Superior temporal gyrus (tissue), 1 donor: ENCODE results near the gene FAH.
"Not testable (repeated sequence)": the region's sequence is repeated elsewhere in the genome, so short reads cannot be mapped to it uniquely, and the experiment has no call there.

ENCODE experiments used
- DNase-seq: peaks from one replicate; pipeline ENCODE4 v3.0.0-alpha.2; 2016; ENCODE audit errors: extremely low spot score

FAH gene

GRCh38 chr15:80151576-80151975 lies 1.2 kb upstream of the FAH start:
- DNase-seq: no peak

DNA sequence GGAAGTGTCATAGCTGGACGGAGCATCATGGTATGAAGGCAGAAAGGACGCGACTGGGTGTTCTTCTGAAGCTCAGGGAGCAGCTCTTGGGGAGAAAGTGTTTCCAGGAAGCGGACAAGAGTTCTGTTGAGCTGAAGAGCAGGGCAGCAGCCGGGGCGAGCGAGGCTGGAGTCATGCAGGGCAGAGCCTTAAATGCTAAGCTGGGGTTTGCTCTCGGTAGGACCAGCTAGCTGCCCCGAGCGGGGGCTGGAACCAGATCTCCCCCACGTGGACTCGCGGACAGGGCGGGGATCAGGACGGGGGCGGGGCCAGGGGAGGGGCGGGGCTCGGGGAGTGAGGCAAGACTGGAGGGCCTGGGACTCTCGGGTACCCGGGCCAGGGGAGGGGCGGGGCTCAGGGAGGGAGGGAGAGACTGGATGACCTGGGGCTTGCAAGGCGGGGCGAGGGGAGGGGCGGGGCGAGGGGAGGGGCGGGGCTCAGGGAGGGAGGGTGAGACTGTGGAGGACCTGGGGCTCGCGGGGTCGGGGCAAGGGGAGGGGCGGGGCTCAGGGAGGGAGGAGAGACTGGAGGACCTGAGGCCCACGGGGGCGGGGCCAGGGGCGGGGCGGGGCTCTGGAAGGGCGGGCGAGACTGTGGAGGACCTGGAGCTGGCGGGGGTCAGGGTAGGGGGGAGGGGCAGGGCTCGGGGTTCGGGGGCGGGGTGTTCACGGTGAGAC lies 461 bp upstream of the FAH start:
- DNase-seq: no peak

- DNase-seq: no peak
These were observed 1.1 kb downstream of the FAH start for GRCh38 chr15:80153900-80154299.

DNA sequence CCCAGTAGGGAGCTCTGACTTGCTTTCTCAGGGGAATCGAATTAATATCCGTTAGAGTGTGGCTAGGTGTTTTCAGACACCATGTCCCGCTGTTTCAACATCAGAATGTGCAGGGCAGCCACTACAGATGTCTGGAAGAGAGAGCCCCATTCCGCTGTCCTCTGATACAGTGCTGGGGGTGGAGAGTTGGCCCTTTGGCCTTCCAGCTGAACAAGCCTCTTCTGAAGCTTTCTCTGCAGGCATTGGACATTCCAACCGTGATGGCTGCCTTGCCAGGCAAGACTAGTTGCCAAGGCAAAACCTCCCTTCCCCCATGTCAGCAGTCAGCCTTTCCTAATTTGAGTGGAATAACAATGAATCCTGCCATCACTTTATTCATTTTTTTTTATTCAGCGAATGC lies 1.5 kb downstream of the FAH start:
- no peak for DNase-seq

DNA sequence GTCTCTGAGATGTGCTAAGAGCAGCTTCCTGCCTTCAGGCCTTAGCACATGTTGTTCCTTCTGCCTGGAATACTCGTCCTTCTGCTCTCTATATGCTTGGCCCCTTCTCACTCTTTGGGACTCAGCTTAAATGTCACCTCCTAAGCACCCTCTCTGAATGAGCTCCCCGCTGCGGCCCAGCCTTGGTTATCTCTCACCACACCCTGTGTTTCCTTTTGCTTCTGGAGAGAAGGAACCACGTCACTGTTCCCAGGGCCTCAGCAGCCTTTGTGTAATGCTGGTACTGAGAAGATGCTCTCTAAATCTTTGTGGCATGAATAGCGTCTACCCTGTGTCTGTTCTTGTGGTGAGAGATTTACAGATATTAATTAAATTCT lies 2.2 kb downstream of the FAH start:
- DNase-seq: no peak

DNA sequence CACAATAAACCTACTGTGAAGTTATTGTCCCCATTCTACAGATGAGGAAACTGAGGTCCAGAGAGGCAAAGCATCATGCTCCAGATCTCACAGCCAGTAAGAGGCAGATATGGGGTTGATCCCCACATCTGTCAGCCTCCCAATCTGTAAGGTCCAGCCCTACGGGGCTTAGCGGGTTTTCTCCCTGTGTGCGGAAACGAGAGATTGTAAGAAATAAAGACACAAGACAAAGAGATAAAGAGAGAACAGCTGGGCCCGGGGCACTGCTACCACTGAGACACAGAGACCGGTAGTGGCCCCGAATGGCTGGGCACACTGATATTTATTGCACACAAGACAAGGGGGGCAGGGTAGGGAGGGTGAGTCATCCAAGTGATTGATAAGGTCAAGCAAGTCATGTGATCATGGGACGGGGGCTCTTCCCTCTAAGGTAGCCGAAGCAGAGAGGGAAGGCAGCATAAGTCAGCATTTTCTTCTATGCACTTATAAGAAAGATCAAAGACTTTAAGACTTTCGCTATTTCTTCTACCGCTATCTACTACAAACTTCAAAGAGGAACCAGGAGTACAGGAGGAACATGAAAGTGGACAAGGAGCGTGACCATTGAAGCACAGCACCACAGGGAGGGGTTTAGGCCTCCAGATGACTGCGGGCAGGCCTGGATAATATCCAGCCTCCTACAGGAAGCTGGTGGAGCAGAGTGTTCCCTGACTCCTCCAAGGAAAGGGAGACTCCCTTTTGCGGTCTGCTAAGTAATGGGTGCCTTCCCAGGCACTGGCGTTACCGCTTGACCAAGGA lies 2.8 kb downstream of the FAH start:
- not testable (repeated sequence) for DNase-seq

- DNase-seq: no peak
These were observed 3.4 kb downstream of the FAH start for GRCh38 chr15:80156176-80156720.

GRCh38 chr15:80157215-80157614 lies 4.4 kb downstream of the FAH start:
- DNase-seq: no peak

- DNase-seq: no peak
These were observed 6.5 kb downstream of the FAH start for GRCh38 chr15:80159301-80159700.

DNA sequence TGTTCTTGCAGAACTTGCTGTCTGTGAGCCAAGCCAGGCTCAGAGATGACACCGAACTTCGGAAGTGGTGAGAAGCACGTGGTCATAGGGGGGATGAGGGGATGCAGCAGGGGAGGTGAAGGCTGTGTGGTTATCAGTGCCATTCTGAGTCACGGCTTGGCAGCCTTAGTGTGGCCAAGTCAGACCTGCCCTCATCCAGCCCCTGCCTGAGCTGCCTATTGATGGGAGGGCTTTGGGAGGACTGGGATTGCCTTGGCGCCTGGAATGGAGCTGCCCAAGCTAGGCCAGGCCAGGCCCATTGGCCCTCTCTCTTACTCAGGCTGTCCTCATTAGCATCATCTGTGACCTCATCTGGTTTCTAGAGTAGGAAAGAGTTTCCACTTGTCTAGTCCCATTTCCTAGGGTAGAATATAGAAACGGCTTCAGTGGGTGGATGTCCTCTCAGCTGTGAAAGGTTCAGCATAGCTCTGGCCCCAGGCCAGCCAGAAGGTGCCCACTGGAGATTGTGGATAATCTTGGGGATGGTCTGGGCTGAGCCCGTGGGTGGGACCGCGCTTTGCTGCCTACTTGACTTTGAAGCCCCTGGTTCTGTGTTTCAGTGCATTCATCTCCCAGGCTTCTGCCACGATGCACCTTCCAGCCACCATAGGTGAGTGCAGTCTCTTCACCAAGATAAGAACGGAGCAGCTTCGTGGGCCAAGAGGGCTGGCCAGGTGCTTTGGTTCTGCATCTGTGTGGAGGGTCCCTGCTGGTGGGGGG lies 7.2 kb downstream of the FAH start:
- no peak for DNase-seq

- DNase-seq: peak; percentile 35
These were observed 7.9 kb downstream of the FAH start for GRCh38 chr15:80160570-80161156.

DNA sequence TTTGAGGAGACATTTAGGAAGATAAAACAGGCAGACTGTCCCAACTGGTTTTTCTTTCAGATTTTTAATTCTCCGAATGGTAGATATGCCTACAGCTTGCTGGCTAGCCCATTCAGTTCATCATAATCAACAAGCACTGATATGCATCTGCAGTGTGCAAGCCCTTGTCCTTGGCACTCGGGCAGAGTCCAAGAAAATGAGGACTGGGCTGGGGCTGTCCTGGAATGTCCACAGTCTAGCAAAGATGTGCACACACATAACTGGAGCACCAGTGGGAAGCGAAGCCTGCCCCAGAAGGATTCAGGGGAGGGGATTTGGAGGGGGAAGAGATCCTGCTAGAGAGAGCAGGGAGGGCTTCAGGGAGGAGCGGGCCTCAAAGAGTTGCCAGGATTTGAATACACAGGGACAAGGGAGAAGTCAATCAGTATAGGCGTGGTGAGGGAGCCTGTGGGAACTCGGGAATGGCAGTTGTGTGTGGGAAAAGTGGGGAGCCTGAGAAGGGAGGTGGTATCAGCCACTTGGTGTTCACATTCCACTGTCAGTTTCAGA lies 8.7 kb downstream of the FAH start:
- no peak for DNase-seq

- no peak for DNase-seq
These were observed 9.3 kb downstream of the FAH start for GRCh38 chr15:80162059-80162554.

DNA sequence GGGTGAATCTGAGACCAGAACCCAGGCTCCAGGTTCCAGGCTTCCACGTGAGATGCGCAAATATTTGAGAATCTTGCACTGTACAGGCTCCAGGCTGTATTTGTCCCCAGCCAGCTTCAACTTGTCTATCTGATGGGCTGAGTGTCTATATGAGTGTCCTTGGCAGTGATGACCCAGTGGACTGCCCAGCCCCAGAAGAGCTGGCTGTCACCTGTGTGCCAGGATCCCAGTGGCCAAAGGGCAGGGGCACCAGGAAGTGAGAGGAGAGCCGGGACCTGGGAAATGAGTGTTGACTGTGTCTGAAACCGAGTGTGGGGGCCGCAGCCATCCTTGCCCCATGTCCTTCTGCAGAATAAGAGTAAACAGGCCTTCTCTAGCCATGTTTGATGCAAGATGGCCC lies 10.4 kb downstream of the FAH start:
- no peak for DNase-seq

DNA sequence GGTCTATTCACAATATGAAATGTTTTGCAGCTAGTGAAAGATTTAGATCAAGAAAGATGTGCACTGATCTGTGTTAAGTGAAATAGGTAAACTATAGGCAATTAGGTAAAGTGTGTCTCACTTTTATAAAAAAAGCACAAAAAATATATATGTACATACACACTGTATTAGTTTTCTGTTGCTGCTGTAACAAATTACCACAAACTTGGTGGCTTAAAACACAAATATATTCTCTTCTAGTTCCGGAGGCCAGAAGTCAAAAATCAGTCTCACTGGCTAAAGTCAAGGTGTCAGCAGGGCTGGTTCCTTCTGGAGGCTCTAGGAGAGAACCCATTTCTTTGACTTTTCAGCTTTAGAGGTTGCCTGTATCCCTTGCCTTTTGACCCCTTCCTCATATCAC lies 11.1 kb downstream of the FAH start:
- DNase-seq: no peak

DNA sequence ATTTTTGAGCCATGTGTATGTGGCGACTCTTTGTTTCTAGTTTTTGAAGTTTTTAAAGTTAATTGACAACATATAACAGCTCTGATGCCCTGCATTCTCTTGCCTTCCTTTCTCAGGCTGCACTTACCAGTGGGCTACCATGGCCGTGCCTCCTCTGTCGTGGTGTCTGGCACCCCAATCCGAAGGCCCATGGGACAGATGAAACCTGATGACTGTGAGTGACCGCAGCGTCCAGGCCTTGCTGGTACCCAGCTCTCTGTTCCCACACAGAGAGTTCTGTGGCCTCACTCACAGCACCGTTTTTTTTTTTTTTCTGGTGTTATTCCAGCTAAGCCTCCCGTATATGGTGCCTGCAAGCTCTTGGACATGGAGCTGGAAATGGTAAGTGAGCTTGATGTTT lies 15.1 kb downstream of the FAH start:
- no peak for DNase-seq

- no peak for DNase-seq
These were observed 15.6 kb downstream of the FAH start for GRCh38 chr15:80168421-80168820.

DNA sequence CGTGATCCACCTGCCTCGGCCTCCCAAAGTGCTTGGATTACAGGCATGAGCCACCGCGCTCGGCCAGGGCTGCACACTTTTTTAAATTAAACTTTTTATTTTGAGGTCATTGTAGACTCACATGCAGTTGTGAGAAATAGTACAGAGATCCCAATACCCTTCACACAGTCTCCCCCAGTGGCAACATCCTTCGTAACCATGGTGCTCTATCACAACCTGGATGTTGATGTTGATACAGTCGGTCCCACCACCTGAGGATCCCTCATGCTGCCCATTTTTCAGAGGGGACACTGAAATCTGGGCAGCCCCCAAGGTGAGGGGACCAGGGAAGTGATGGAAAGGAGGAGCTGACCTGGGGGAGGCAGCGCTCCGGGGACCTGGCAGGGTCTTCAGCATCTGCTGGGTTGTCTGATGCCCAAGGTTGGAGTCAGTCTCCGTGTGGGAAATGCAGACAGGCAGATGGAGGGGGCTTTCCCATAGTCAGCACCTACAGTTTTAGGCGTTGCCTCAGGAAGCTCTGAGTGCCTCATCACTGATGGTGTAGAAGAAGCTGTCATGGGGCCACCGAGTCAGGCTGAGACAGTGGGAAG lies 17.1 kb downstream of the FAH start:
- DNase-seq: no peak

DNA sequence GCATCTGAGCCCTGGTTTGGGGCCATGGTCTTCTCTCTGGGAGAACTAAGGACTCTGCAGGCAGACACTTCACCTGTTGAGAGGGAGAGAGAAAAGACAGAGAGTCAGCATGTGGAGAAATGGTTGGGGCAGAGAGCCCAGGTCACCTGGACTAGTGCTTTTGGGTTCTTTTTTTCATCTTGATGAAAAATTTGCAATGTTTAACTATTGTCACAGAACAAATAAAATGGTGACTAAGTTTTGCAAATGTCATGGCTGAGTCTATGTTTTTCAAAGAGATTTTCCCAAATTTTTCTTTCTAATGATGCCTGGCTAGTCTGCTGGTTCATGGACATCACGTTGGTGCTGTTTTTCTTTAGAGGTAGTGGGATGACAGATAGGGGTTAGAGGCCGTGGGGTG lies 17.8 kb downstream of the FAH start:
- no peak for DNase-seq

GRCh38 chr15:80171787-80172186 lies 19.0 kb downstream of the FAH start:
- DNase-seq: no peak

DNA sequence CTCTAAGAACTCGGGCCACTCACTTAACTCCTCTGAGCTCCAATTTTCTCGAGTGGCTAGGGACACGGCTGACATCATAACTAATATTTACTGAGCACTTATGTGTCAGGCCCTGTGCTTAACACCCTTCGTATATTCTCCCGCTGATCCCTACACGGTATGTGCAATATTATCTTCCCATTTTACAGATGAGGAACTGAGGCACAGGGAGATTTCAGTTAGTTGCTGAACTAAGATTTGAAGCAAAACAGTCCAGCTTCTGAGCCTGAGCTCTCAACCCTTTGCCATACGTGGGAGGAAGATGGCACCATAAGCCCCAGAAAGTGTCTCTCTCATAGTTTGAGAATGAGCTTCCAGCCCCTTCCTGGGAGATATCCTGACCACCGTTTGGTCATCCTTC lies 19.6 kb downstream of the FAH start:
- no peak for DNase-seq
